GOT3 (cell line): ENCODE measurements around the gene PAQR5.

Experiments used
- DNase-seq: peaks from one replicate; lab custom pipeline; 2025; ENCODE audit warnings: mixed read lengths; lab: John Stamatoyannopoulos, UW

Gene PAQR5

GRCh38 chr15:69392352-69392751 lies 93.6 kb downstream of the PAQR5 start:
- DNase-seq: no peak

- DNase-seq: no peak
Measured at GRCh38 chr15:69393831-69394491, 95.2 kb downstream of the PAQR5 start.

GRCh38 chr15:69394556-69395282 lies 96.0 kb downstream of the PAQR5 start:
- peak; percentile 66 for DNase-seq

- DNase-seq: no peak
Measured at GRCh38 chr15:69395460-69395859, 96.7 kb downstream of the PAQR5 start.

GRCh38 chr15:69395991-69396390 lies 97.3 kb downstream of the PAQR5 start:
- DNase-seq: no peak

GRCh38 chr15:69398491-69398891 lies 99.8 kb downstream of the PAQR5 start:
- no peak for DNase-seq

- no peak for DNase-seq
Measured at GRCh38 chr15:69400850-69401249, 102.1 kb downstream of the PAQR5 start.

GRCh38 chr15:69402816-69403215 lies 104.1 kb downstream of the PAQR5 start:
- DNase-seq: no peak

GRCh38 chr15:69403594-69403993 lies 104.9 kb downstream of the PAQR5 start:
- DNase-seq: no peak

- DNase-seq: no peak
Measured at GRCh38 chr15:69405110-69405509, 106.4 kb downstream of the PAQR5 start.

- no peak for DNase-seq
Measured at GRCh38 chr15:69407719-69408400, 109.1 kb downstream of the PAQR5 start.

GRCh38 chr15:69408841-69409240 lies 110.1 kb downstream of the PAQR5 start:
- DNase-seq: no peak

- no peak for DNase-seq
Measured at GRCh38 chr15:69410248-69410874, 111.6 kb downstream of the PAQR5 start.

- no peak for DNase-seq
Measured at GRCh38 chr15:69412274-69412673, 113.6 kb downstream of the PAQR5 start.

GRCh38 chr15:69412701-69413100 lies 114.0 kb downstream of the PAQR5 start:
- DNase-seq: no peak

- peak; percentile 66 for DNase-seq
Measured at GRCh38 chr15:69413822-69414700, 115.3 kb downstream of the PAQR5 start, which contains the start of gene KIF23. Gene KIF23 (plus strand): TSS chr15:69414349. CDS start chr15:69414466, 117 bp downstream.

- DNase-seq: no peak
Measured at GRCh38 chr15:69414701-69415167, 116.0 kb downstream of the PAQR5 start.

GRCh38 chr15:69415381-69415780 lies 116.7 kb downstream of the PAQR5 start:
- no peak for DNase-seq

GRCh38 chr15:69417581-69417980 lies 118.9 kb downstream of the PAQR5 start:
- DNase-seq: no peak

- no peak for DNase-seq
Measured at GRCh38 chr15:69421498-69421897, 122.8 kb downstream of the PAQR5 start.

GRCh38 chr15:69422336-69422895 lies 123.7 kb downstream of the PAQR5 start:
- no peak for DNase-seq
